Activated gamma-delta T cell treated with anti-CD3 and anti-CD28 coated beads, Interleukin-2, amount 50 U/mL, for 16 hours (primary cell): Measurements from ENCODE around the gene CEP135.
"Not testable (repeated sequence)": the region's sequence is repeated elsewhere in the genome, so short reads cannot be mapped to it uniquely, and the experiment has no call there.

Experiments used
- DNase-seq: peaks from one replicate; pipeline ENCODE4 v3.0.0-alpha.2; 2020; ENCODE audit warnings: low read depth

Gene CEP135

GRCh38 chr4:55941881-55942396, 6.8 kb upstream of the CEP135 start:
- no peak for DNase-seq

- no peak for DNase-seq
Measured at GRCh38 chr4:55947254-55947882, 1.4 kb upstream of the CEP135 start.

GRCh38 chr4:55947912-55948725, 626 bp upstream of the CEP135 start:
- DNase-seq = peak; percentile 37

- DNase-seq = no peak
Measured at GRCh38 chr4:55949482-55949802, 697 bp downstream of the CEP135 start.

GRCh38 chr4:55951191-55951922, 2.6 kb downstream of the CEP135 start:
- no peak for DNase-seq

- no peak for DNase-seq
Measured at GRCh38 chr4:55955710-55956109, 7.0 kb downstream of the CEP135 start.

GRCh38 chr4:55959655-55960054, 10.9 kb downstream of the CEP135 start:
- no peak for DNase-seq

- no peak for DNase-seq
Measured at GRCh38 chr4:55964046-55964445, 15.3 kb downstream of the CEP135 start.

GRCh38 chr4:55965585-55965984, 16.8 kb downstream of the CEP135 start:
- DNase-seq = no peak

- not testable (repeated sequence) for DNase-seq
Measured at GRCh38 chr4:55966324-55966723, 17.6 kb downstream of the CEP135 start.

- DNase-seq = no peak
Measured at GRCh38 chr4:55967376-55967775, 18.6 kb downstream of the CEP135 start.

- no peak for DNase-seq
Measured at GRCh38 chr4:55973650-55974049, 24.9 kb downstream of the CEP135 start.

- DNase-seq = no peak
Measured at GRCh38 chr4:55977811-55978210, 29.1 kb downstream of the CEP135 start.

- no peak for DNase-seq
Measured at GRCh38 chr4:55979562-55979961, 30.8 kb downstream of the CEP135 start.

- no peak for DNase-seq
Measured at GRCh38 chr4:55980725-55981124, 32.0 kb downstream of the CEP135 start.

GRCh38 chr4:55982976-55983375, 34.2 kb downstream of the CEP135 start:
- DNase-seq = no peak

- DNase-seq = no peak
Measured at GRCh38 chr4:55989766-55990165, 41.0 kb downstream of the CEP135 start.

GRCh38 chr4:55993994-55994663, 45.4 kb downstream of the CEP135 start:
- DNase-seq = no peak

- DNase-seq = no peak
Measured at GRCh38 chr4:55996646-55997045, 47.9 kb downstream of the CEP135 start.

GRCh38 chr4:56003606-56004005, 54.9 kb downstream of the CEP135 start:
- no peak for DNase-seq

- no peak for DNase-seq
Measured at GRCh38 chr4:56004235-56004634, 55.5 kb downstream of the CEP135 start.

- DNase-seq = no peak
Measured at GRCh38 chr4:56007154-56007553, 58.4 kb downstream of the CEP135 start.
